GM19035 (cell line): ENCODE results near the gene ASB18.
"Not testable (repeated sequence)": the region's sequence is repeated elsewhere in the genome, so short reads cannot be mapped to it uniquely, and the experiment has no call there.

Source experiments
- ATAC-seq: cut with Tn5 transposase; IDR thresholded peaks from one replicate; pipeline ENCODE4 v1.9.1; 2021; ENCODE audit not compliant: unreplicated experiment

The ASB18 gene

DNA sequence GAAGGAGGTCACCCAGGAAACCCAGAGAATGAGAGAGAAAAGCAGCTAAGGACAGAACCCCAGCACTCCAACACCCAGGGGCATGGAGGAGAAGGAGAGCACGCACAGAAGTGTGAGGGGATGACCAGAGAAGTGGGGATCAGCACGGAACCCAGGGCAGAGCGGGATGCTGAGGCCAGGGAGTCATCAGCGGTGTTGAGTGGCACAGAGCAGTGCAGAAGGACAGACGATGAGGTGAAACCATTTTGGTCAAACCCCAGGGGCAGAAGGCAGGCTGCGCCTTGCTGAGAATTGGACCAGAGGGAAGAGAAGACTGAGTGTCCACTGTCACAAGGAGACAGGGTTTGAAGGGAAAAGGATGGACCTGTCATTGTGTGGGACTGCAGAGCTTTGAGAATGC lies 23.4 kb upstream of the ASB18 start:
- ATAC-seq, result no peak

DNA sequence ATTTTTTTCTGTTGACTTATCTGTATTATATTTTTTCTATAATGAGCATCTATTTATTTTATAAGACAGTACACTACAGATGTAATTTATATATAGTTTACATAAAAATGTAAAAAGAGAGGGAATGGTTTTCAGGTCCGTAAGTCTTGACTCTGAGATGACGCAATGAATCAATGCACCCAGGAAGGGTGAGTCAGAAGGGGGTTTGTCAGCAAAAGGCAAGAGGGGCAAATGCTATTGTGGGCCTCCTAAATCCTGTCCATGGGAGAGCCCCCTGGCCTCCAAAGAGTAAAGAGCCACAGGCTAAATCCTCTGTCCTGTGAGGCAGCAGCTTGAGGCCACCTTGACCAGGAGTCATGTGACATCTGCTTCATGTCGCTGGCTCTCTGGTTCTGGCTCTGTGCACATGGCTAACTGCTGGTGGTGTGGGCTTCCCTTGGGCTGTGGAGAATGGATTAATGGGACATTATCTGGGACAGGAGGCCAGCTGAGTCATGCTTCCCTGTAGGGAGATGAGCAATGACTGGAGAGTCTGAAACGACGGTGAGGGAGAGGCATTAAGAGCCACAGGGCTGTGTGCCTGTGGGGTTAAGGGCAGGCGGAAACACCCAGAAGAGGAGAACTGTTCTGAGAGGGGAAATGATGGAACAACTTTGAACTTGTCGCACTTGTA lies 22.8 kb upstream of the ASB18 start:
- ATAC-seq, result no peak

DNA sequence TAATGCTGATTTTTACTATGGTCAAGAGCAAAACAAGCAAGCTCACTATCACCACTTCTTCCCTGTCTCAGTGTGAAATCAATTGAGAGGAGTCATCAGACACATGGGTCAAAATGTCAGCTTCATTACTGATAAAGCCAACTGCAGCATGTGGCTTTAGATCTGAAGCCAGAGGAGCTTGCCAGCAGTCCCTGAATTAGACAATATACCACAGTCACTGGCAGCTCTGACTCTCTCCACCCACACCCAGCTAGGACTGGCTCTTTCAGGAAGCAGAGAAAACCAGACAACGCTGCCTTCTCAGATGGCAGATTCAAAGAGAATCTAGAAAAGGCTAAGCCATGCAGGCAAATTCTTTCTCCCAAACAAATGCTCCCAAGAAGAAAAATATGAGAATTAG lies 20.0 kb upstream of the ASB18 start:
- no peak for ATAC-seq

DNA sequence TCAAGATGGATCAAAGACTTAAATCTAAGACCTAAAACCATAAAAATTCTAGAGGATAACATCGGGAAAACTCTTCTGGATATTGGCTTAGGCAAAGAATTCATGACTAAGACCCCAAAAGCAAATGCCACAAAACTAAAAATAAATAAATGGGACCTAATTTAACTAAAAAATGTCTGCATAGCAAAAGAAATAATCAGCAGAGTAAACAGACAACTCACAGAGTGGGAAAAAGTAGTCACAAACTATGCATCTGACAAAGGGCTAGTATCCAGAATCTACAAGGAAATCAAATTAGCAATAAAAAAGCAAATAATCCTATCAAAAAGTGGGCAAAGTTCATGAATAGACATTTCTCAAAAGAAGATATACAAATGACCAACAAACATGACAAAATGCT lies 18.2 kb upstream of the ASB18 start:
- no peak for ATAC-seq

DNA sequence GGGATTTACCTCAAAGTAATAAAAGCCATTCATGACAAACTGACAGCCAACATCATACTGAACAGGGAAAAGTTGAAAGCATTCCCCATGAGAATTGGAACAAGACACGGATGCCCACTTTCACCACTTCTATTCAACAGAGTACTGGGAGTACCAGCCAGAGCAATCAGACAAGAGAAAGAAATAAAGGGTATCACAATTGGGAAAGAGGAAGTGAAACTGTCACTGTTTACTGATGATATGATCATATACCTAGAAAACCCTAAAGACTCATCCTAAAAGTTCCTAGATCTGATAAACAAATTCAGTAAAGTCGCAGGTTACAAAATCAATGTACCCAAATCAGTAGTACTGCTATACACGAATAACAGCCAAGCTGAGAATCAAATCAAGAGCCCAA lies 17.2 kb upstream of the ASB18 start:
- ATAC-seq, result no peak

DNA sequence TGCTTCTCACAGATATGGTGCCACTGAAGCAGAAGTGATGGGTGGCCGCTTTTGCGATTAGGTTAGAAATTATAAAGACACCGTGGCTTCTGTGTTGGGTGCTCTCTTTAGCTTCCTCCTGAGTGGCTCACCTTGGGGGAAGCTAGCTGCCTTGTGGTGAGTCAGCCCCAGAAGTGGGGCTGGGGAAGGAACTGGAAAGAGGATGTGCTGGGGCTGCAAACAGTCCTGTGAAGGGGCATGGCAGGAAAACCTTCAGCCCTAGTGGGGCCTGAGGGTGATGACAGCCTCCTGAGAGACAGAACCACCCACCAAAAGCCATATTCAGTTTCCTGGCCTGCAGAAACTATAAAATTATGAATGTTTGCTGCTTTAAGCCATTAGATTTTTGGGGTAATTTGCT lies 8.9 kb upstream of the ASB18 start:
- ATAC-seq, result no peak

DNA sequence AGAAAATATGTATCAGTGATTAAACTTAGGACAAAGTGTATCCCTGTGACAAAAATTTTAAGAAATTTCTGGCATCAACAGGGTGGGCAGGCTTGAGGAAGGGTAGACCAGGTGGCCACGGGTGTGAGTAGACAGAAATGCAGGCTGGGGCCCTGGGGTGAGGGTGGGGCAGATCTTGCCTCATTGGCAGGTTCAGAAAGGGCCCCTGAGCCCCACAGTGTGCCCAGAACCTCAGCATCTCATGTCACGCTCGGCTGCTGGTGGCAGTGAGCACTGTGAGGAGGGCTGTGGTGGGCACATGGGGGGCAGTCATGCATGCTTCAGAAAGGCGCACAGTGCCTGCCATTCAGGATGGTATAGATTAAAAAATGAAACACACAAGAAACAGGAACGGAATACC lies 7.6 kb upstream of the ASB18 start:
- no peak for ATAC-seq

DNA sequence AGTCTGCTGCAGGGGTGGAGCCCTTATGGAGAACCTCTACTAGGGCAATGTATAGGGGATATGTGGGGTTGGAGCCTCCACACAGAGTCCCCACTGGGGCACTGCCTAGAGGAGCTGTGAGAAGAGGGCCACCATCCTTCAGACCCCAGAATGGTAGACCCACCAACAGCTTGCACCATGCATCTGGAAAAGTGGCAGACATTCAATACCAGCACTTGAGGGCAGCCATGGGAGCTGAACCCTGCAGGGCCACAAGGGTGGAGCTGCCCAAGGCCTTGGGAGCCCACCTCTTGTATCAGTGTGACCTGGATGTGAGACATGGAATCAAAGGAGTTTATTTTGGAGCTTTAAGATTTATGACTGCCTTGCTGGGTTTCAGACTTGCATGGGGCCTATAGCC lies 5.7 kb upstream of the ASB18 start:
- ATAC-seq, result not testable (repeated sequence)

DNA sequence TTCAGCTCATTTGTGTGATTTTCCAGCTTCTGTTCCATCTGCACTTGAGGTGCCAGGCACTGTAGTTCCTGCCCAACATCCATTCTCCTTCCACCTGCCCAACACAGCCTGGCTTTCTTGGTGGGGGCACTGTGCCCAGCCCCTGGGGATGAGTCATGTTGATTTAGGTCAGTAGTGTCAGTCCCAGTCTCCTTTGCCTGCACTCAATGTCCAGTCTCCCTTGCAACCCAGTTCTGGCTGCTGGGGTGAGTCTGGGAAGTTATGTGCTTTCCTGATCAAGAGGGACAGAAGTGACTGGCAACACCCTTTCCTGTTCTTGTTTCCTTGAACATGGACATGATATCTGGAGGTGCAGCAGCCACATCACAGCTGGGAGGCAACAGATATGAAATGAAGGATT lies 1.5 kb upstream of the ASB18 start:
- ATAC-seq, result no peak

DNA sequence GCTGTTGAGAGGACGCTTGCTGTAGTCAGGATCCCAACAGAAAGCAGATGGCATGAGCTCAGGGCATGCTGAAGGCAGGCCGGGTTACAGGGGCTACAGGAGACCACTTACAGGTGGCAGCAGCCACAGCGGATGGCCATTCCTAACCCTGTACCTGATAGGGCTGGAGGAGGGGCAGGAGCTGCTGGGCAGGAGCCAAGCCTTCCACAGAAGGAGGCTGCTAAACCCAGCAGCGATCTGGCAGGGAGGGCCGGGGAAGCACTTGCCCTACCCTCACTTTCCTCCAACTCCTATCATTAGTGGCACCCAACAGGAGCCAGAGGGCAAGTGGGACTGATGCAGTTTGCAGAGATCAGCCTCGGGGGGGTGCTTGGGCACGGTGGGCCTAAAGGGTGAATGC lies 2.0 kb downstream of the ASB18 start:
- ATAC-seq, result no peak

DNA sequence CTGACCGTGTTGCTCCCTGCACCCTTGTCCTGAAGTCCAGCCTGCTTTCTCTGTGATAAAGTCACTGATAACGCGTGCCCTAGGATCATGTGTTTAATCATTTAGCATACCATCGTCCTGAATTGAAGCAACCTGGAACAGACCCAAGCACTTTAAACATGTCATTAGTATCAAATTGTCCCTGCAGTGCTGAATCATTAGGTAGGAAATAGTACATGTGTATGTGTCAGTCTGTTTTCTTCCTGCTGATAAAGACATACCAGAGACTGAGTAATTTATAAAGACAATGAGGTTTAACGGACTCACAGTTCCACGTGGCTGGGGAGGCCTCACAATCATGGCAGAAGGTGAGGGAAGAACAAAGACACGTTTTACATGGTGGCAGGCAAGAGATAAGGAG lies 2.8 kb downstream of the ASB18 start:
- no peak for ATAC-seq

DNA sequence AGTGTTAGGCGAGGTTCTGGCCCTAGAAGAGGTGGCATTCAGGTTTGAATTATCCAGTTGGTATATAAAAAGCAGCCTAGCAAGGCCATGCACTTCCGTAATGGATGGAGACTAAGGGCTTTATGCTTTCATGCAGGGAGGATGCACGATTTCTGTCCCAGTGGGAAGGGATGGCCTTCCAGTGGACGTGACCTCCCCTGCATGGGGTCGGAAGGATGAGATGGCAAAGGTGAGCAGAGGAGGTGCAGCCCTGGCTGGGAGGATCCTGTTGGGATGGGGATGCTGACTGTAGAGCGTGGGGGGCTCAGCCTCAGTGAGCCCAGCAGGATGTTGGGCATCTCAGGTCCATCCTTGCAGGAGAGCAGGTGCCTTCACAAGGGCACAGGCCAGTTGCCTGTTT lies 4.8 kb downstream of the ASB18 start:
- ATAC-seq, result no peak

DNA sequence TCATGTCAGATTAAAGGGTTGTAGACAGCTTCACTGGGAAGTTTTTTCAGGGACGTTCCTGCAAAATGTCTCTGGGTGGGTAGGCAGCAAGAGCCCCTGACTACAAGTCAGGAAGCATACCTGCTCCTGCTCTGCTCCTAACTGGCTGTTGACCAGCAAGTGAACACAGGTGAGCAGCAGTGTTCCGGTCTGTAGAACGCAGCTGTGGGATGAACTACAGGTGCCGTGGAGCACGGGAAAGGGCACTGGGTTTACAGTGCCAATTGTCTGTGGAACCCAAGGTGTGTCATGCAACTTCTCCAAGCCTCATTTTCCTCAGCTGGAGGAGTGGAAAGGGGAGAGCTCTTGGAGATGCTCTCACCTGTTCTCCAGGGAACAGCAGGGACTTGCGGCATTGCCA lies 6.6 kb downstream of the ASB18 start:
- no peak for ATAC-seq

DNA sequence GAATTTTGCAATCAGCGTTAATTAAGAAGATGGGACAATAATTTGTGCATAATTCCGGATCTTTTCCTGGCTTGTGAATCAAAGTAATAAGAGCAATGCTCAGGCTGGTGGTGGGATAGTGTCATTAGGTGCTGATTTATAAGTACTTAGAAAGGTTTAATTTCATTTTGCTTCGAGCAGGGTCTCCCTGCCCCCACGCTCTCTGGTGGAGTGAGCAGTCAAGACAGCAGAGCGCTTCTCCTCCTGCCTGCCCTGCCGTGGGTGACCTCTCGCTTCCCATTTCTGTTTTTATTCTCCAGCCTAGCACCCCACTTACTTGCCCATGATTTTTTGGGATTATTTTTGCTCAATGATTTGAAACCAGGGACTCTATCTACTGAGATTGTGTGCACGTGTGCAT lies 7.1 kb downstream of the ASB18 start:
- ATAC-seq, result no peak

DNA sequence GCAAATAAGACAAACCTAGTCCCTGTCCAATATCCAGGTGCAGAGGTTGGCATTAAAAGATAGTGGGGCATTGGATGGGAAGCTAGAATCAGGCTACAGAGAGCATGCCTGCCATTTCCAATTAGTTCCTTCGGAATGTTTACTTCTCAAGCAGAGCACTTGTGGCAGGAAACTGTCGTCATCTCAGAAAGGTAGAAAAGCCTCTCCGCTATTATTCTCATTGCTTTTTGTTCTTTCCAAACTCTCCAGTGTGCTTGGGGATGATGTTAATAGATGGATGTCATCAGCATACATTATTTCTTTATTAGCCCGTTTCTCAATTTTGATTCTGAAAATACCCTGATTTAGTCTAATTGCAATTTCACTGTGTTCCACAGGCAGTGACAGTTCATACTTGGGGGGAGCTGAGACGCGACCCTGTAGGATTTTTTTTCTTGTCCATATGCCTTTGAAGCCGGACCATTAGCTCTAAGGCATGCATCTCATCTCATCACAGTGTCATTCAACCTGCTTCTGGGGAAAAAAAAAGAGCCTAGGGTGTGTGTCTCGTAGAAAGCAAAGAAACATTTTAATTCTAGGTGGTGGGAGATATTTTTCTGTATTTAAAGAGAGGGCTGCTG lies 7.7 kb downstream of the ASB18 start:
- no peak for ATAC-seq

DNA sequence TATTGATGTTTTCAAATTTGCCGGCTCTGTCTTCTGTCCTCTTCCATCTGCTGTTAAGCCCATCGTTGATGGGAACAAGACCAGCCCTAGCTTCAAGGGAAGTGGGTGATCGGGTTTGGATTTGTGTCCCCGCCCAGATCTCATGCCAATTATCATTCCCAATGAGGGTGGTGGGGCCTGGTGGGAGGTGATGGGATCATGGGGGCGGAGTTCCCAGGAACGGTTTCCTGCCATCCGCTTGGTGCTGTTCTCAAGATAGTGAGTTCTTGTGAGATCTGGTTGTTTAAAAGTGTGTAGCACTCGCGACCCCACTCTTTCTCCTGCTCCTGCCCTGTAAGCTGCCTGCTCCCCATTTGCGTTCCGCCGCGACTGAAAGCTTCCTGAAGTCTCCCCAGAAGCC lies 9.5 kb downstream of the ASB18 start:
- ATAC-seq, result no peak

DNA sequence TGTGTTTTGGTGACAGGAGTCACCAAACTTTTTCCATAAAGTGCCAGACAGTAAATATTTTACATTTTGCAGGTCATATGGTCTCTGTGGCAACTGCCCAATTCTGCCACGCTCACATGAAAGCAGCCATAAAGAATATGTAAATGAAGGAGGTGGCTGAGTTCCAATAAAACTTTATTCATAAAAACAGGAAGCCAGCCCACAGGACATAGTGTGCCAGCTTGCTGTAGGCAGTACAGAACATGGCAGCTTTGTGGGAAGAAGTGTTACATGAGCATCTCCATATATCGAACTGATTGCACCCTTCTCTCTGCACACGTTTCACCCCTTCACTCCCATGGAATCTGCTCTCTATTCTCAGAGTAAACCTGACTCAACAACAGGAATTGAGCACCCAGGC lies 10.2 kb downstream of the ASB18 start:
- ATAC-seq, result no peak

DNA sequence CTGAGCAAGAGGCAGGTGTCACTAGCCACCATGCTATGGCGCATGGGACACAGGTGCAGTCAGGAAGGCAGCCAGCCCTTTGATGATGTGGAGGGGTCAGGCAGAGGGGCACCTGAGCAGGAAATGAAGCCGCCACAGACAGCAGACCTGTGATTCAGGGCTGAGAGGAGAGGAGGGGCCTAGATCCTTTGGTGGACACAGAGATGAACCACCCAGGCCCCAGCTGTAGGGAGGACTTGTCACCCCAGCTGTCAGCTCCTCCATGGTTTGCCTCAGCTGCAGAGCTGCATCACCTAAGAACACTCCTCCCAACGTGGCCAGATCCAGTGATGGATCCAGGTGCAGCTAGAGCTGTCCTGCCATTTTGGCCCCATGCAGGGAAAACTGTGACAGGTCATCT lies 11.6 kb downstream of the ASB18 start:
- no peak for ATAC-seq

DNA sequence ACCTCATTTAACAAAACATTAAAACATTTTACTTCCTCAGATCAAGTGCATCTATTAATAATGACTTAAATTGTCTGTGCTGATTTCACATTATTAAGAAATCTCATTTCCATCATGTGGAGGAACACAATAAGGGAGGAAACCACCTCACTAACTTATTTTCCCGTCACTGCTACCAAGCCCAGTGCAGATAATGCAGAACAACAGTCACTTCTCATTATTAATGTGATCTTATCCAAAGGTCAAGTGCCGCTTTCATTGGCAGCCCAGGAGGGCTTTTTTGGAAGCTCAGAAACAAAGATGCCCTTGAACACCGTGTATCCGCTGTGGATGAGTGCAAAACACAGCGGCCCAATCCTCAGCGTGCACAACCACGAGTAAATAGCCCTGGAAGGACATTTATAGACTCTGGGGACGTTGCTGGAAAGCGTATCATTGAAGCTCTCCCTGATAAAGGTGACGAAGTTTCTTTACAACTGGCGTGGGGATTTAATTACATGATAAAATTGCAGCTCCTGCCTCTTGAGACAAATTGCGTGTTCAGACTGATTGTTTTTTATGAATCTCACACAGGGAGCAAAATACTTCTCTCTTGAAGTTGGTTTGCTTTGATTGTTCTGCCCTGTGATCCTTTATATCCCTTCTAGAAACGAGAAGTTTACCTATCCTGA lies 13.2 kb downstream of the ASB18 start:
- ATAC-seq, result no peak

DNA sequence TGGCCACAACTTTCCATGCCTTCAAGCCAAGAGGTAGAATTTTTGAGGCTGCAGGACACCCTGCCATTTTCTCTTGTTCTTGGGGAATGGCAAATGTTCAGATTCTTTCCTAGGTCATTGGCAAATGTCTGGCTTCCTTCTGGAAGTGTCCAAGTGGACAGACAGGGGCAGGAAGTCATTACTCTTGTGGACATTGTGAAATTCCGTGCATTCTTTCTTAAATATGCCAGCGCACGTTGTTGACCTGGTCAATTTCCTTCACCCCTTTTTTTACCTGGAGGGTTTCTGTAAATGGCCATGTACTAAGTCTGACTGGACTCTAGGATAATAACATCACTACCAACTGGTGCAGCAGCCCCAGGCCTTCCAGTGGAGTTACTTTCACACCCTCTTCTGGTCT lies 13.9 kb downstream of the ASB18 start:
- ATAC-seq, result no peak

DNA sequence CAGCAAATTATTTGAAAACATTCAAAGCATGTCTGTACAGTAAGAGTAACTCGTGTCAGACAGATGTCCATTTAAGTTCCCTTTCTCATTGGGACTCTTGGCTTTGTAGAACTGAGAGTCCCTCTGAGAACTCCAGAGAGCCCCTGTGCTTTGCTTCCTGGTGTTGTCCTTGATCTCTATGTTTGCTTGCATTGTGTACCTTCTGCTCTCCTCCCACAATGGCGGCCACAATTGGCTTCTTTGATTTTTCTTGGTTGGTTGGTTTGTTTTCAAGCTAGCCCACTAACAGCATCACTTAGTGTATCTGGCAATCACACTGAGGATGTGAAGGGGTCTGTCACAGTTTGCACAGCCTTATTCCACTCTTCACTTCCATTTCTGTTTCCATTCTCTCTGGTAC lies 15.1 kb downstream of the ASB18 start:
- no peak for ATAC-seq

DNA sequence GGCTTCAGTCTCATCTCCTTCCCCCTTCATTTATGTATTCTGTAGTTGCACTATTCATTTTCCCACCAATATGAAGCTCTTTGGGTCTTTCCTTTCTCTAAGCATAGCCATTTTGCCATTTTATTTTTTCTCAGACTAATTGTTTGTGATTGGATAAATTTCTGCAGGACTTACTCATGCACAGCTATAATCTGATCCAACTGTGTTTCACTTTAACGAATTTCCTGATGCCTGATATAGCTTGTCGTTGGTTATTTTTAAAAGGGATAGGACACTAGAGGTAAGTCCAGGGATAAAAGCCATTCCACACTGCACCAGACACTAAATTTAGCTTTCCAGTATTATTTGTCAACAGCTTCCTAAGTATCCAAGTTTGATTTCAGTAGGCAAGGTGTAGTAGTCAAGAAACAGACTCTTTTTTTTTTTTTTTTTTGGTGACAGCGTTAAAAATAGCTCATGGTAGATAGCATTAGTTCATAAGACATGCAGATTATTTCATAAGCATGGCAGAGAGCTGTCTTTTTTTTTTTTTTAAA lies 17.4 kb downstream of the ASB18 start:
- no peak for ATAC-seq
